GM12878 (cell line): ENCODE results near the gene PPP6C. TPM values are rescaled to one million over a fixed set of nuclear protein-coding genes. Genes with fewer than 3 reads are reported as not detected.

Source experiments
- ATAC-seq: fragments of 200-7000 bp; cut with Tn5 transposase; 3 replicates; pipeline ENCODE4 v1.9.1; 2020; ENCODE audit warnings: mild to moderate bottlenecking, moderate library complexity
- BruUV-seq: library from RNA; stranded (reverse); fragments of 400-500 nt; replicated peaks from 2 replicates; lab custom pipeline; 2021; lab: Mats Ljungman, UMichigan
- CTCF ChIA-PET: fragments of 300-600 bp; sonication (Branson Sonifier 250); formaldehyde crosslinking; extraction: SDS; loops from one replicate; lab custom pipeline; 2021; ENCODE audit warnings: inconsistent platforms; lab: Yijun Ruan, JAX
- POLR2A ChIA-PET: fragments of 350-600 bp; formaldehyde crosslinking; extraction: SDS; loops from one replicate; lab custom pipeline; 2021; ENCODE audit warnings: inconsistent platforms; lab: Charles Lee
- RAD21 ChIA-PET: fragments of 300-600 bp; sonication (Branson Sonifier 250); formaldehyde crosslinking; loops from one replicate; lab custom pipeline; 2023; ENCODE audit warnings: antibody characterized with exemption; ENCODE audit not compliant: unreplicated experiment; lab: Charles Lee
- SMC1A ChIA-PET: fragments of 300-600 bp; sonication (Branson Sonifier 250); formaldehyde crosslinking; loops from one replicate; lab custom pipeline; 2023; ENCODE audit not compliant: unreplicated experiment, uncharacterized antibody; lab: Charles Lee
- DNase-seq: peaks from one replicate; pipeline ENCODE4 v3.0.0-alpha.2; 2011; ENCODE audit warnings: low read depth, low spot score
- FAIRE-seq: peaks from 3 replicates; lab custom pipeline; 2011; peaks lifted over from hg19 to GRCh38; lab: Jason Lieb, UNC
- H2AFZ ChIP-seq: 2 replicates; pipeline ENCODE4 v1.6.0; 2011; ENCODE audit warnings: low read depth, low read length, control low read depth; ENCODE audit not compliant: control insufficient read depth
- H3K27ac ChIP-seq: 2 replicates; pipeline ENCODE4 v1.5.1; 2011; ENCODE audit warnings: control low read depth; ENCODE audit not compliant: control insufficient read depth, insufficient read depth
- H3K27me3 ChIP-seq, 2 experiments: replicated peaks in 1 of 2; 2 replicates each; pipeline versions ENCODE4 v1.6.0 to v1.6.1; 2011; ENCODE audit warnings: low read length in 1 of 2; ENCODE audit not compliant: control insufficient read depth in 2 of 2, insufficient read depth in 2 of 2
- H3K36me3 ChIP-seq, 2 experiments: 2 replicates each; pipeline ENCODE4 v1.5.1; 2011; ENCODE audit warnings: low read length in 1 of 2; ENCODE audit not compliant: control insufficient read depth in 2 of 2, insufficient read depth in 2 of 2
- H3K4me1 ChIP-seq: 2 replicates; pipeline ENCODE4 v1.6.1; 2011; ENCODE audit warnings: mild to moderate bottlenecking, low read length, moderate library complexity, mixed read lengths; ENCODE audit not compliant: control insufficient read depth, insufficient read depth
- H3K4me2 ChIP-seq: 2 replicates; pipeline ENCODE4 v1.6.0; 2011; ENCODE audit warnings: control low read depth; ENCODE audit not compliant: control insufficient read depth, insufficient read depth
- H3K4me3 ChIP-seq: fragments of 200-600 bp; sonication (generic); 2 replicates; pipeline ENCODE4 v1.5.1; 2016
- H3K79me2 ChIP-seq: 2 replicates; pipeline ENCODE4 v1.6.0; 2011; ENCODE audit warnings: low read length; ENCODE audit not compliant: control insufficient read depth, insufficient read depth
- H3K9ac ChIP-seq: 2 replicates; pipeline ENCODE4 v1.8.0; 2011; ENCODE audit warnings: low read length, control low read depth, mixed read lengths; ENCODE audit not compliant: control insufficient read depth, insufficient read depth
- H3K9me3 ChIP-seq: replicated peaks from 3 replicates; pipeline ENCODE4 v1.5.1; 2011; ENCODE audit warnings: mild to moderate bottlenecking, low read length; ENCODE audit not compliant: control insufficient read depth, insufficient read depth
- H4K20me1 ChIP-seq: 2 replicates; pipeline ENCODE4 v1.6.0; 2011; ENCODE audit not compliant: control insufficient read depth, insufficient read depth
- BHLHE40 ChIP-seq, 2 experiments: fragments of 450-650 bp in 1 of 2; IDR thresholded peaks; 2 replicates each; pipeline ENCODE4 v1.6.1; 2011 to 2017; ENCODE audit warnings: low read depth in 2 of 2, borderline replicate concordance in 1 of 2, improper control_type of control experiment in 1 of 2, low read length in 1 of 2, mild to moderate bottlenecking in 1 of 2
- HSF1 ChIP-seq: fragments of 150-350 bp; IDR thresholded peaks from 2 replicates; pipeline ENCODE4 v1.6.1; 2014; ENCODE audit warnings: mild to moderate bottlenecking, low read depth, low read length
- KDM1A ChIP-seq: fragments of 200-600 bp; sonication (generic); IDR thresholded peaks from 2 replicates; pipeline ENCODE4 v1.6.1; 2016; ENCODE audit warnings: borderline replicate concordance
- NFYB ChIP-seq: IDR thresholded peaks from 2 replicates; pipeline ENCODE4 v1.6.1; 2011; ENCODE audit warnings: low read depth, mild to moderate bottlenecking, low read length, improper control_type of control experiment, moderate library complexity; ENCODE audit not compliant: insufficient read depth
- RBBP5 ChIP-seq: fragments of 200-600 bp; sonication (generic); conservative IDR thresholded peaks from 2 replicates; pipeline ENCODE4 v1.6.1; 2016
- USF2 ChIP-seq: IDR thresholded peaks from 2 replicates; pipeline ENCODE4 v1.6.1; 2011; ENCODE audit warnings: low read depth, low read length, improper control_type of control experiment, borderline replicate concordance
- WGBS: methylation state at CpG from one replicate; pipeline ENCODE4 v1.1.6; 2016; ENCODE audit warnings: low lambda C conversion rate; ENCODE audit not compliant: insufficient replicate concordance, insufficient coverage; ENCODE audit errors: missing lambda C conversion rate; 5-methylcytosine and 5-hydroxymethylcytosine counted together
- in situ Hi-C: fragments of 300-500 bp; cut with MboI; formaldehyde crosslinking; loops from 9 replicates; pipeline ENCODE4 v1.14.3; 2018; ENCODE audit warnings: mixed read lengths
- intact Hi-C: fragments of 100-400 bp; cut with micrococcal nuclease; formaldehyde crosslinking; loops from one replicate; pipeline ENCODE4 v1.14.2; 2022; ENCODE audit not compliant: unreplicated experiment
- polyA plus RNA-seq, 11 experiments: library from polyadenylated mRNA; depleted of rRNA in 4 of 11; unstranded in 6 of 11; stranded (reverse) in 5 of 11; fragments of >200 nt; fragmentation: Nextera tagmentation in 4 of 11; fragmentation: Illumina TruSeq in 1 of 11; extraction: Ambion mirVana in 4 of 11; extraction: Trizol in 1 of 11; gene quantifications; 1 replicate in 1 of 11; 2 replicates in 10 of 11; pipeline versions ENCODE4 v1.2.1 to v1.2.3, GENCODE V29; 2011 to 2016; ENCODE audit warnings: inconsistent platforms in 2 of 11, missing spikeins in 2 of 11, low read depth in 1 of 11
- total RNA-seq, 4 experiments: library from RNA; depleted of rRNA in 3 of 4; stranded (reverse); fragments of >200 nt in 3 of 4; fragmentation: Illumina TruSeq in 1 of 4; extraction: Trizol in 1 of 4; gene quantifications; 2 replicates each; pipeline versions ENCODE4 v1.2.1 to v1.2.3, GENCODE V29; 2013 to 2021
- TF ChIP-seq, protein P1 (sequence below): fragments of 450-650 bp; IDR thresholded peaks from 2 replicates; pipeline ENCODE4 v1.6.1; 2017; ENCODE audit warnings: mild to moderate bottlenecking, moderate library complexity
- TF ChIP-seq, protein P2 (sequence below): fragments of 450-650 bp; IDR thresholded peaks from 2 replicates; pipeline ENCODE4 v1.6.1; 2017; ENCODE audit warnings: mild to moderate bottlenecking, moderate library complexity

PPP6C gene
- total and polyA plus RNA-seq, 10 of the 15 experiments (the other 5 are each of a cell fraction or from before 2014, with no cell fraction given), result 26.8 to 45.3 (median 37.1) TPM

- TF ChIP-seq, protein P1, sequence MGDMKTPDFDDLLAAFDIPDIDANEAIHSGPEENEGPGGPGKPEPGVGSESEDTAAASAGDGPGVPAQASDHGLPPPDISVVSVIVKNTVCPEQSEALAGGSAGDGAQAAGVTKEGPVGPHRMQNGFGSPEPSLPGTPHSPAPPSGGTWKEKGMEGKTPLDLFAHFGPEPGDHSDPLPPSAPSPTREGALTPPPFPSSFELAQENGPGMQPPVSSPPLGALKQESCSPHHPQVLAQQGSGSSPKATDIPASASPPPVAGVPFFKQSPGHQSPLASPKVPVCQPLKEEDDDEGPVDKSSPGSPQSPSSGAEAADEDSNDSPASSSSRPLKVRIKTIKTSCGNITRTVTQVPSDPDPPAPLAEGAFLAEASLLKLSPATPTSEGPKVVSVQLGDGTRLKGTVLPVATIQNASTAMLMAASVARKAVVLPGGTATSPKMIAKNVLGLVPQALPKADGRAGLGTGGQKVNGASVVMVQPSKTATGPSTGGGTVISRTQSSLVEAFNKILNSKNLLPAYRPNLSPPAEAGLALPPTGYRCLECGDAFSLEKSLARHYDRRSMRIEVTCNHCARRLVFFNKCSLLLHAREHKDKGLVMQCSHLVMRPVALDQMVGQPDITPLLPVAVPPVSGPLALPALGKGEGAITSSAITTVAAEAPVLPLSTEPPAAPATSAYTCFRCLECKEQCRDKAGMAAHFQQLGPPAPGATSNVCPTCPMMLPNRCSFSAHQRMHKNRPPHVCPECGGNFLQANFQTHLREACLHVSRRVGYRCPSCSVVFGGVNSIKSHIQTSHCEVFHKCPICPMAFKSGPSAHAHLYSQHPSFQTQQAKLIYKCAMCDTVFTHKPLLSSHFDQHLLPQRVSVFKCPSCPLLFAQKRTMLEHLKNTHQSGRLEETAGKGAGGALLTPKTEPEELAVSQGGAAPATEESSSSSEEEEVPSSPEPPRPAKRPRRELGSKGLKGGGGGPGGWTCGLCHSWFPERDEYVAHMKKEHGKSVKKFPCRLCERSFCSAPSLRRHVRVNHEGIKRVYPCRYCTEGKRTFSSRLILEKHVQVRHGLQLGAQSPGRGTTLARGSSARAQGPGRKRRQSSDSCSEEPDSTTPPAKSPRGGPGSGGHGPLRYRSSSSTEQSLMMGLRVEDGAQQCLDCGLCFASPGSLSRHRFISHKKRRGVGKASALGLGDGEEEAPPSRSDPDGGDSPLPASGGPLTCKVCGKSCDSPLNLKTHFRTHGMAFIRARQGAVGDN, result peak; percentile 53; the same call in 1 of the 2 replicates
- TF ChIP-seq USF2, result peak; percentile 11; the same call in 1 of the 2 replicates
- TF ChIP-seq BHLHE40 (IDR thresholded peaks at IDR 0.05; ENCODE audit: borderline replicate concordance in 1 of 2, low read depth in 2 of 2, low read length in 1 of 2), result peak in 1 of 2 experiments; percentile 47; a peak in 1 of 4 replicates
- no peak for TF ChIP-seq KDM1A
These were observed 63.4 kb downstream of the PPP6C start (continued) for GRCh38 chr9:125126019-125126746.

- intact Hi-C loops, result no loop called here
- TF ChIP-seq, protein P2, sequence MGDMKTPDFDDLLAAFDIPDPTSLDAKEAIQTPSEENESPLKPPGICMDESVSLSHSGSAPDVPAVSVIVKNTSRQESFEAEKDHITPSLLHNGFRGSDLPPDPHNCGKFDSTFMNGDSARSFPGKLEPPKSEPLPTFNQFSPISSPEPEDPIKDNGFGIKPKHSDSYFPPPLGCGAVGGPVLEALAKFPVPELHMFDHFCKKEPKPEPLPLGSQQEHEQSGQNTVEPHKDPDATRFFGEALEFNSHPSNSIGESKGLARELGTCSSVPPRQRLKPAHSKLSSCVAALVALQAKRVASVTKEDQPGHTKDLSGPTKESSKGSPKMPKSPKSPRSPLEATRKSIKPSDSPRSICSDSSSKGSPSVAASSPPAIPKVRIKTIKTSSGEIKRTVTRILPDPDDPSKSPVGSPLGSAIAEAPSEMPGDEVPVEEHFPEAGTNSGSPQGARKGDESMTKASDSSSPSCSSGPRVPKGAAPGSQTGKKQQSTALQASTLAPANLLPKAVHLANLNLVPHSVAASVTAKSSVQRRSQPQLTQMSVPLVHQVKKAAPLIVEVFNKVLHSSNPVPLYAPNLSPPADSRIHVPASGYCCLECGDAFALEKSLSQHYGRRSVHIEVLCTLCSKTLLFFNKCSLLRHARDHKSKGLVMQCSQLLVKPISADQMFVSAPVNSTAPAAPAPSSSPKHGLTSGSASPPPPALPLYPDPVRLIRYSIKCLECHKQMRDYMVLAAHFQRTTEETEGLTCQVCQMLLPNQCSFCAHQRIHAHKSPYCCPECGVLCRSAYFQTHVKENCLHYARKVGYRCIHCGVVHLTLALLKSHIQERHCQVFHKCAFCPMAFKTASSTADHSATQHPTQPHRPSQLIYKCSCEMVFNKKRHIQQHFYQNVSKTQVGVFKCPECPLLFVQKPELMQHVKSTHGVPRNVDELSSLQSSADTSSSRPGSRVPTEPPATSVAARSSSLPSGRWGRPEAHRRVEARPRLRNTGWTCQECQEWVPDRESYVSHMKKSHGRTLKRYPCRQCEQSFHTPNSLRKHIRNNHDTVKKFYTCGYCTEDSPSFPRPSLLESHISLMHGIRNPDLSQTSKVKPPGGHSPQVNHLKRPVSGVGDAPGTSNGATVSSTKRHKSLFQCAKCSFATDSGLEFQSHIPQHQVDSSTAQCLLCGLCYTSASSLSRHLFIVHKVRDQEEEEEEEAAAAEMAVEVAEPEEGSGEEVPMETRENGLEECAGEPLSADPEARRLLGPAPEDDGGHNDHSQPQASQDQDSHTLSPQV, result no peak
- TF ChIP-seq HSF1 (no peak), RBBP5 (no peak), NFYB (no peak)
These were observed 64.1 kb downstream of the PPP6C start for GRCh38 chr9:125125523-125125922.

More at GRCh38 chr9:125125523-125125922, 64.1 kb downstream of the PPP6C start:
- Histone ChIP-seq H3K4me3 (no peak overlapping the region), H3K9me3 (no peaks in the 10 kb centered on the region), H4K20me1 (no peaks in the 10 kb centered on the region), H3K27me3 (no peaks in the 10 kb centered on the region), H2AFZ (no peak overlapping the region), H3K79me2 (no peaks in the 10 kb centered on the region), H3K36me3 (no peaks in the 10 kb centered on the region), H3K9ac (no peak overlapping the region), H3K27ac (no peak overlapping the region), H3K4me1 (0 out of 2 replicates have a peak, but pooled peaks cover 2% of the 10 kb centered on the region), H3K4me2 (no peak overlapping the region)
- 95% methylated on average over 6 of the region's 7 CpGs for WGBS
- no TSS peak for BruUV-seq
- DNase-seq (no peak), ATAC-seq (no peak), FAIRE-seq (no peak)
- ChIA-PET POLR2A (interaction anchor here (0.6 to 1.7 kb wide), 7 partner anchors 13 to 1781 kb away, joined by 3 to 6 read pairs (median 3); partner anchors contain the start of genes ARPC5L and RPL35), SMC1A (interaction anchor here (1.2 to 3.3 kb wide), 3 partner anchors 17 to 38 kb away, joined by 3 to 19 read pairs (median 3); partner anchors contain the start of gene SCAI), RAD21 (interaction anchor here (0.6 to 1.7 kb wide), 6 partner anchors 16 to 264 kb away, joined by 3 to 8 read pairs (median 4); partner anchors contain the start of genes ARPC5L, RPL35 and SCAI), CTCF (interaction anchor here (0.6 to 3.0 kb wide), 3 partner anchors 18 to 171 kb away, joined by 3 to 14 read pairs (median 3); partner anchors contain the start of gene SCAI)
- in situ Hi-C loops, result no loop called here
